Measurements from ENCODE around the gene CENPM.

- TF ChIP-seq POLR2AphosphoS5 (IDR thresholded peaks at IDR 0.05; ENCODE audit: insufficient read depth, low read depth, low read length) (no peak), EZH2 (IDR thresholded peaks at IDR 0.05; ENCODE audit: borderline replicate concordance, low read depth, low read length, severe bottlenecking) (no peak), CTCF (IDR thresholded peaks at IDR 0.05; ENCODE audit: extremely low read depth in 1 of 2, insufficient read depth in 1 of 2, low read depth in 1 of 2, low read length in 2 of 2) (no peak), FOS (IDR thresholded peaks at IDR 0.05; ENCODE audit: borderline replicate concordance, insufficient read depth, low read length) (no peak), MAX (IDR thresholded peaks at IDR 0.05; ENCODE audit: insufficient read depth, insufficient read length) (no peak), POLR2A (IDR thresholded peaks at IDR 0.05; ENCODE audit: low read depth, low read length) (no peak), GATA2 (IDR thresholded peaks at IDR 0.05; ENCODE audit: insufficient read depth, insufficient read length, low read depth, low read length) (no peak), MYC (IDR thresholded peaks at IDR 0.05; ENCODE audit: low read depth, low read length) (no peak), JUN (IDR thresholded peaks at IDR 0.05; ENCODE audit: borderline replicate concordance, insufficient read depth, insufficient read length, low read depth) (no peak)
Measured at GRCh38 chr22:41927813-41928212, 19.1 kb downstream of the CENPM start.
